T47D (cell line): ENCODE measurements around the gene EMID1.

Experiments used
- DNase-seq, 2 experiments: peaks; one replicate each; pipeline versions ENCODE4 v3.0.0 to v3.0.0-alpha.2; 2011 to 2012; ENCODE audit warnings: low read depth in 1 of 2, low spot score in 1 of 2
- JUND ChIP-seq: IDR thresholded peaks from 2 replicates; pipeline ENCODE4 v1.6.1; 2012; ENCODE audit warnings: low read depth
- in situ Hi-C: cut with HindIII; loops from 2 replicates; pipeline ENCODE4 v1.10.0; 2016; ENCODE audit warnings: low sequenced_read_pairs, low pct_unique_long_range_greater_than_20kb

EMID1 gene

DNA sequence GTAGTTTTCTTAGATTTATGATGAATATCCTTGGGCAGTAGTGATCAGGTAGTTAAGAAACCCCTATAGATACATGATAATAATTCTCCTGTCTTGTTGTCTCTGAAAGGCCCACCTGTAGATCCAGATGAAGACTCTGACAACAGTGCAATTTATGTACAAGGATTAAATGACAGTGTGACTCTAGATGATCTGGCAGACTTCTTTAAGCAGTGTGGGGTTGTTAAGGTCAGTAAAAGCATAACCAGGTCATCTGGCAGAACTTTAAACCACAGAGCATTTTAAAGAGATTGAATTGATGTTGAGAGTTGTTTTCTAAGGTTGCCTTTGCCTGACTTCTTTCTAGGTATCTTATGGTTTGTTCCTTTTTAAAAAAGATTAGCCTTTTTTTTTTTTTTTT, 86.7 kb downstream of the EMID1 start:
- in situ Hi-C loops: no loop called here
- no peak for TF ChIP-seq JUND
- no peak for DNase-seq

DNA sequence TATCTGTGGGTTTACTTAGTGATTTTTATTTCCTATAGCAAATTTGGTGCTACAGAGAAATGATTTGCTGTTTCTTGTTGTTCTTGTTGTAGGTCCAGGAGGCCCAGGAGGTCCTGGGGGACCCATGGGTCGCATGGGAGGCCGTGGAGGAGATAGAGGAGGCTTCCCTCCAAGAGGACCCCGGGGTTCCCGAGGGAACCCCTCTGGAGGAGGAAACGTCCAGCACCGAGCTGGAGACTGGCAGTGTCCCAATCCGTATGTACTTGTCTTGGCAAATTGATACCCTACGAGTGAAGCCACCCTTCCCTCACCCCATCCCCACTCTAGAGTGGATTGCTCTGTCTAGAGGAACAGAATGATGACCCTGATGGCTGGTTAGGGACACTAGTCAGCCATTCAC, 92.9 kb downstream of the EMID1 start:
- DNase-seq: no peak
- in situ Hi-C loops: no loop called here
- no peak for TF ChIP-seq JUND

DNA sequence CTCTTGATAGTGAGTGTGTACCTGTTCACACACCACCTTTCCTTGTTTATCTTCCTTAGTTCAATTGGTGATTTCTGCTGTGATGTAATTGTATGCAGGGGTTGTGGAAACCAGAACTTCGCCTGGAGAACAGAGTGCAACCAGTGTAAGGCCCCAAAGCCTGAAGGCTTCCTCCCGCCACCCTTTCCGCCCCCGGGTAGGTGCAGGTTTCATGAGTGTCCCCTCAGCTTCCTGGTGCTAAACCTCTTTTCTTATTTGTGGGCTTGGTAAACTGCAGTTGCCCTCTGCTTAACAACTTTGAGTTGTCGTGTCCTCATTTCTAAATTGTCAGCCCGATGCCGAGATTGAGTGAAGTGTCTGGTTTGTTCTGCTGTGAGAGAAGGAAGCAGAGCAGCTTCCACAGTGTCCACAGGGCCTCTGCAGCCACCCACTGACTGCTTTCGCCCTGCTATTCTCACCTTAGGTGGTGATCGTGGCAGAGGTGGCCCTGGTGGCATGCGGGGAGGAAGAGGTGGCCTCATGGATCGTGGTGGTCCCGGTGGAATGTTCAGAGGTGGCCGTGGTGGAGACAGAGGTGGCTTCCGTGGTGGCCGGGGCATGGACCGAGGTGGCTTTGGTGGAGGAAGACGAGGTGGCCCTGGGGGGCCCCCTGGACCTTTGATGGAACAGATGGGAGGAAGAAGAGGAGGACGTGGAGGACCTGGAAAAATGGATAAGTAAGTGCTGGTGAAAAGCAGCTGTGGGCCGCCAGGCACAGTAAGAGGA, 93.6 kb downstream of the EMID1 start:
- no peak for TF ChIP-seq JUND
- DNase-seq: no peak
- in situ Hi-C loops: no loop called here

DNA sequence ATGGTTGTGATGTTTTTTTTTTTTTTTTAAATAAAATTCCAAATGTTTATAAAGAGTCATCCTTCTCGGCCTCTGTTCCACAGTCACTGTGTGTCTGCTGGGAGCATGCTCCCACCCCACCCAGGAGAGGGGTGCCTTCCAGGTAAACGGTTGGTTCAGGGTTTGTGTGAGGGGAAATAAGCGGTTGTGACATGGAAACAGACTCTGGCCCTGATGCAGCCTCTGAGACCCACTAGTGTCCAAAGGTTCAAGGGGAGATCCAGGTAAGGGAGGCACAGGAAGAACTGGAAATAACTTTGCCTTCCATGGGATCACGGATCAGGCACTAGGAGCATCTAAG, 94.7 kb downstream of the EMID1 start:
- no peak for TF ChIP-seq JUND
- DNase-seq: no peak
- in situ Hi-C loops: no loop called here

DNA sequence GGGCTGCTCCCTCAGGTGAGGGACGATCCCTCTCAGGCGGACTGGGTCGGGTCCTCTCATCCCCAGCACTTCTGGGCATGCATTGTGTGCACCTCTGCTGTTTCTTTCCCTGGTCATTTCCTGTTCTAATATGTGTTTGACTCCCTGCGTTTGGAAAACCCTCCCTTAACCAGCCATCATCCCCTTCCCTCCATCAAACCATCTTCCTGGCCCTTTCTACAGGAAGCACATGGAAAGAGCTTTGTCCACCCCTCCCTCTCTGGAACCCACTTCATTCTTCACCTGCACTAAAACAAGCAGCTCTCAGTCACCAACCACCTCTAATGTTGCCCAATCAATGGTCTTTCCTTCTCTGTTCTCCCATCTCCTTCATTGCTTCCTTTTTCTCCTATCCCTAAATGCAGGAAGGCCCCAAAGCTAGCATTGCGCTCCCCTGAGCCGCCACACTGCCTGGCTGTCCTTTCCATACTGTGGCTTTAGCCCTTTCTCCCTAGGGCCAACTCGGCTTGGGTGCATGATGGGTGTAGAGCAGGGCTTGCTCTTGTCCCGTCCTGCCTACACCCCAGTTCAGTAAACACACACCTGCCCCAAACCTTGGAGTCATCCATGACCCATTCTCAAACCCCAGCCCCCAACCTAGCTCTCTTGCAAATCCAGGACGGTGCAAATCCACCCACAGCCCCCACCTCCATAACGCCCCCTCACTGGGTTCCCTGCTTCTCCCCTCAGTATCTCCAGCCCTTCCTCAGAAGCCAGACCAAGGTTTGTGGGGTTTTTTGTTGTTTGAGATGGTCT, 95.3 kb downstream of the EMID1 start:
- no peak for DNase-seq
- in situ Hi-C loops: no loop called here

DNA sequence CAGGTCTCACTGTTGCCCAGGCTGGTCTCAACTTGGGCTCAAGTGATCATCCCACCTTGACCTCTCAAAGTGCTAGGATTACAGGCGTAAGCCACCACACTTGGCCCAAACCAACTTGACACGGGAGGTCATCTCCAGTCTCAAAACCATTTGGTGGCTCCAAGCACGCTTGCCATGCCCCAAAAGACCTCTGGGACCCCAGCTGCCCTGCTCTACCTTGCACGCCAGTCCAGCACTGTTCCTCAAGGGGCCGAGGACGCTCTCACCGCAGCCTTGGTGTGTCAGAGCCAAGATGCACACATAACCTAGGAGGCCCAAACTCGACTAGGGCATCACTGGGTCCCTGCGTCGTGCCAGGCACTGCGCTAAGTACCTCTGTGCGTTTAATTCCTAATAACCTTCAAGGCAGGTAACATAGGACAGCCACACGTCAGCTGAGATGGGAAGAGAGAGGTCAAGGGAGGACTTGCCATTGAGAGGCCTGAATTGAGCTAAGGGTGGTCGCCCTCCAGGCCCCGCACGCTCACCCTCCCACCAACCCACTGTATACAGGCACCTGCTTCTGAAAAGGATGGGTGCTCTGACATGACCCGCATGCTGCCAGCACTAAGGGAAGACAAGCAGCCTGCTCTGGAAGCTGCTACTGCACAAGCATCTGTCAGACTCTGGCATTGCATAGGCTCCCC, 96.2 kb downstream of the EMID1 start:
- in situ Hi-C loops: no loop called here
- no peak for TF ChIP-seq JUND

More for the DNA sequence above, 95.3 kb downstream of the EMID1 start:
- TF ChIP-seq JUND: no peak

DNA sequence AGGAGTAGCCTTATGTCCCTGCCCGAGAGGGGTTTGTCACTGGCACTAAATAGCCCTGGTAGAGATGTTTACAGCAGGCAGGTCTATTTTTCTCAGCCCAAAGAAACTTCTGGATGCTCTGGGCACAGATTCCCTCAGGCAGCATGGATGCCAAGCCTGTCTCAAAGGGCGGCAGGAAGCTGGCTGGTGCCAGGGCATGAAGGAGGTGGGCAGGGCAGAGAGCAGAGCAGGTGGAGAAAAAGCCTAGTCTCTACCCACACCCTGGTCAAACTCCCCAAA, 96.6 kb downstream of the EMID1 start:
- in situ Hi-C loops: no loop called here
- no peak for DNase-seq

More for the DNA sequence above, 96.2 kb downstream of the EMID1 start:
- DNase-seq: no peak

DNA sequence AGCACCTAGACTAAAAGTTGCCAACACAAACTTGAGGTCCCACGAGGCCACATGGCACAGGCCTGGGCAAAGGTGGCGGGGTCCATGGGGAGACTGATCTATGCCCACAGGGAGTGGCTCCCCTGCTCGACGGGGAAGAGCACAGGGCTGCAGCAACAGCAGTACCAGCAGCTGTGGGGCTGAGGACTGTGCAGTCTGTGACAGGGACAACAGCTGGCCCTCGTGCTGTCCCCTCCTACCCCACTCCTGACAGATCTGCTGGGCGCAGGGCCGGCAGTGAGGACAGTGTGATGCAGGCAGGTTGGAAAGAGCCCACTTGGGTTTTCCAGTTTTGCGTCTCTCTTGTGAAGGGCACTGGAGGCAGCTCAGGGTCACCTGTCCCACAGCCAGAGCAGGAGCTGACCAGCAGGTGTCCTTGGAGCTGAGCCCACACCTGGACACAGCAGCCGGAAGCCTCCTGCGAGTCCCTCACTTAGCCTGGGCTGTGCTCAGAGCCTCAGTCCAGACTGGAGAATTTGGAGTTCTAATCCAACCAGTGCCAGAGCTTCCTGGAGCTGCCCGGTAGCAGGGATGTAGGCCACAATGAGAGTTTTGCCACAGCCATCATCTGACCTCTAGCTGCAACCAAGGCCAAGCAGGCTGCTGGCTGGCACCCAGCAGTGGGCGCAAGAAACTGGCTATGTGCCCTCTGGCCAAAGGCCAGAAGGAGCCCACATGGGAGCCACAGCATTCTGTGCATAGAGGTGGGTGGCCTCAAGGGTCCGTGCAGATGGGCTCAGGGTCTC, 97.2 kb downstream of the EMID1 start:
- TF ChIP-seq JUND: no peak
- peak in 1 of 2 experiments; percentile 37 for DNase-seq
- in situ Hi-C loops: no loop called here

More for the DNA sequence above, 96.6 kb downstream of the EMID1 start:
- no peak for TF ChIP-seq JUND

DNA sequence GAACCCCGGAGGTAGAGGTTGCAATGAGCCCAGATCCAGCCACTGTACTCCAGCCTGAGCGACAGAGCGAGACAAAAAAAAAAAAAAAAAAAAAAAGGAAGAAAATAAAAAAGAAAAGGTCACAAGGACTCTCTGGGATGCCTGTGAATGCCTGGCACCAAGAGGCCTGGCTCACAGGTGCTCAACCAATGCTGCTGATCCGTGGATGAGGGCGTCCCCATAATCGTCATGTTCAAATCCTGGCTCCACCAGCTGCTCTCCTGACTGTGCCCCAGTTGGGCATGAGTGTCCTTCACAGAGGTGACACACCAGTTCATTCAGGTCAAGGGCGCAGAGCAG, 100.1 kb downstream of the EMID1 start:
- in situ Hi-C loops: no loop called here
- no peak for TF ChIP-seq JUND
- DNase-seq: no peak

DNA sequence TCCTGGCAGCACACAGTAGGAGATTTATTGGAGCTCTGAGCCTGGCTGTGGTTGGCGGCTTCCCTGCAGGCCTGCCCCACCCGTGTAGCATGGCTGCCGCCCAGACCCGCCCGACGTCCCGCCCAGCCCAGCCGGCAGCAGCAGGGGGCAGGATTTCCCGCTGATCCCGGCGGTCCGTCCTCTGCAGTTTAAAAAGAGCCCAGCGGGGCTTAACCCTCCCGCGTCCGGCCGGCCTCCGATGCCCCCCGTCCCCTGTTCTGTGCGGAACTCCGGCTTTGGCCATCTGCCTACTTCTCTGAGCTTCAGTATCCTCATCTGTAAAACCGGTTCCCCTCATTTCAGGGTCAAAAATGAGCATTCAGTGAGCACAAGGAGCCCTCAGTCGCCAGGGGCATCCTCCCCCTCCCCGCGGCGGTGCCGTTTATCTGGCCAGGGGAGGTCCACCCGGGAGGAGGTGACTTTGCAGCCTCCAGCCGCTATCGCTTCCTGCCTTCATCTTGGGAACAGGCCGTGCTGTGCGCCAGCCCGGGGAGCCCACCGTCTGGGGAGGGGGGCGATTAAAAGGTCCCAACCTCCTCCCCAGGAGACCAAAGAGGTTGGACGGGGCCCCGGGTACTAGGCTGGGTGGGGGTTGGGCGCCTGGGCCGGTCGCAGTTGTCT, 100.6 kb downstream of the EMID1 start, which contains the start of gene GAS2L1:
GAS2L1 (plus strand) TSS at position 476 of the 660 bp plus-strand sequence. CDS start 1,456 bp downstream, outside the sequence.
- DNase-seq: peak; percentile 76 to 89
- no peak for TF ChIP-seq JUND
- in situ Hi-C loops: no loop called here

DNA sequence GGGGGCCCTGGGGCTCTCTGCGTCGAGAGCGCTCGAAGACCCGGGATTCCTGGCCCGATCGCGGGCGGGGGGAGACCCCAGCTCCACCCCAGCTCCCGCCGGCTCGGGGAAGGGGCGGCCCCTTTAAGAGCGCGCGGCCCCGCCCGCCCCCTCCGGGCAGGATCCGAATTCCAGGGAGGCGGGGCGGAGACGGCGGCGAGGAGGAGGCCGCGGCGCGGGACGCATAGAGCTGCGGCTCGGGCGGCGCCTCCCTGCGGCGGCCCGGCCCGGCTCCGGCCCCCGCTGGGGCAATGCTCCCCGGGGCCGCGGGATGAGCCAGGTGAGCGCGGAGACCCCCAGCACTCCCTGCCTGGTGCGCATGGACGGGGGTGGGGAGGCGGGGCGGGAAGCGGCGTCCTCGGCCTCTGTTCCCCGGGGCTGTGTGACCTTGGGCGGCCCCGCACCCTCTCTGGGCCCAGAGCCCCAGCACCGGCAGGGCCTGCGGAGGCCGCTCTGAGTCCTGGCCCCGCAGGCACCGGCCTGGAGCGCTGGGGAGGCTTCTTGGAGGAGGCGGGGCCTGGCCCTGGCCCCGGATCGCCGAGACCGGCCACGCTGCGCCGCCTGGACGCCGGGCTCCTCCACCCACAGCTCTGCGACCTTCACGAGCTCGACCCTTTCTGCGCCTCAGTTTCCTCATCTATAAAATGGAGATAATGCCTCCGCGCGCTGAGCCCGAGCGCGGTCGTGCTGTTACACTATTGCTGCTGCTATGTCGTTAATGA, 101.3 kb downstream of the EMID1 start:
- in situ Hi-C loops: no loop called here

More for the DNA sequence above, 101.3 kb downstream of the EMID1 start:
- TF ChIP-seq JUND: no peak
- peak in 1 of 2 experiments; percentile 84 for DNase-seq
